ENCODE measurements around the gene ARHGEF11.

ARHGEF11 gene

GRCh38 chr1:156944848-156945247, 100.7 kb downstream of the ARHGEF11 start:
- no peaks in the 10 kb centered on the region for H4K20me1 ChIP-seq (ENCODE audit: insufficient read depth)
- TF ChIP-seq, protein P1, sequence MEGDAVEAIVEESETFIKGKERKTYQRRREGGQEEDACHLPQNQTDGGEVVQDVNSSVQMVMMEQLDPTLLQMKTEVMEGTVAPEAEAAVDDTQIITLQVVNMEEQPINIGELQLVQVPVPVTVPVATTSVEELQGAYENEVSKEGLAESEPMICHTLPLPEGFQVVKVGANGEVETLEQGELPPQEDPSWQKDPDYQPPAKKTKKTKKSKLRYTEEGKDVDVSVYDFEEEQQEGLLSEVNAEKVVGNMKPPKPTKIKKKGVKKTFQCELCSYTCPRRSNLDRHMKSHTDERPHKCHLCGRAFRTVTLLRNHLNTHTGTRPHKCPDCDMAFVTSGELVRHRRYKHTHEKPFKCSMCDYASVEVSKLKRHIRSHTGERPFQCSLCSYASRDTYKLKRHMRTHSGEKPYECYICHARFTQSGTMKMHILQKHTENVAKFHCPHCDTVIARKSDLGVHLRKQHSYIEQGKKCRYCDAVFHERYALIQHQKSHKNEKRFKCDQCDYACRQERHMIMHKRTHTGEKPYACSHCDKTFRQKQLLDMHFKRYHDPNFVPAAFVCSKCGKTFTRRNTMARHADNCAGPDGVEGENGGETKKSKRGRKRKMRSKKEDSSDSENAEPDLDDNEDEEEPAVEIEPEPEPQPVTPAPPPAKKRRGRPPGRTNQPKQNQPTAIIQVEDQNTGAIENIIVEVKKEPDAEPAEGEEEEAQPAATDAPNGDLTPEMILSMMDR (conservative IDR thresholded peaks at IDR 0.05; ENCODE audit: low read depth, low read length): no peak
- H3K27me3 ChIP-seq (ENCODE audit: insufficient read depth, low read depth): no peaks in the 10 kb centered on the region
- no peak overlapping the region for H3K27ac ChIP-seq
- no peaks in the 10 kb centered on the region for H3K36me3 ChIP-seq (ENCODE audit: insufficient read depth)
- no peak overlapping the region for H2AFZ ChIP-seq (ENCODE audit: low read depth)
- no peak overlapping the region for H3K9ac ChIP-seq
- no peaks in the 10 kb centered on the region for H3K4me1 ChIP-seq (ENCODE audit: low read depth, poor library complexity, severe bottlenecking)
- H3K4me2 ChIP-seq: no peak overlapping the region
- H3K4me3 ChIP-seq (IDR thresholded peaks at IDR 0.05; ENCODE audit: insufficient read depth, low read depth, low read length): no peak overlapping the region
- H3K79me2 ChIP-seq (ENCODE audit: insufficient read depth, low read depth): no peaks in the 10 kb centered on the region

DNA sequence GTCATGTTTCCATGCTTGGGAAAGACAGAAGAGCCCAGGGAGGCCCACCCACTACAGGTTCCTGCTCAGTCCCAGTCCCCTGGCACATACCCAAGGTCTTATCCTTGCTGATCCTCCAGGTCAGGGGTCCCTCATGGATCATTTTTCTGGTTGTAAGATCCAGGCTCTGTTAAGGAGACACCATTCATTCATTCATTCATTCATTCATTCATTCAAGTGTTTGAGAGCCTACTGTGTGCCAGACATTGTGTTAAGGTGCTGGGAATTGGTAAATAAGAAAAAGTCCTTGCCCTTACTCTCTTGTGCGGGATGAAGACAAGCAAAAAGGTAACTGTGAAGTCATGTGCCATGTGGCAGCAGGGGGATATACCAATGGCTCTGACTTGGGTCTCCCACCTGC, 101.3 kb downstream of the ARHGEF11 start:
- H4K20me1 ChIP-seq (ENCODE audit: insufficient read depth): no peaks in the 10 kb centered on the region
- no peaks in the 10 kb centered on the region for H3K79me2 ChIP-seq (ENCODE audit: insufficient read depth, low read depth)
- no peak overlapping the region for H3K9ac ChIP-seq
- H3K36me3 ChIP-seq (ENCODE audit: insufficient read depth): no peaks in the 10 kb centered on the region
- no peak overlapping the region for H3K4me2 ChIP-seq
- no peak overlapping the region for H2AFZ ChIP-seq (ENCODE audit: low read depth)
- no peak overlapping the region for H3K4me3 ChIP-seq (IDR thresholded peaks at IDR 0.05; ENCODE audit: insufficient read depth, low read depth, low read length)
- H3K27me3 ChIP-seq (ENCODE audit: insufficient read depth, low read depth): no peaks in the 10 kb centered on the region
- no peaks in the 10 kb centered on the region for H3K4me1 ChIP-seq (ENCODE audit: low read depth, poor library complexity, severe bottlenecking)
- TF ChIP-seq, protein P1 (conservative IDR thresholded peaks at IDR 0.05; ENCODE audit: low read depth, low read length): no peak
- H3K27ac ChIP-seq: no peak overlapping the region

DNA sequence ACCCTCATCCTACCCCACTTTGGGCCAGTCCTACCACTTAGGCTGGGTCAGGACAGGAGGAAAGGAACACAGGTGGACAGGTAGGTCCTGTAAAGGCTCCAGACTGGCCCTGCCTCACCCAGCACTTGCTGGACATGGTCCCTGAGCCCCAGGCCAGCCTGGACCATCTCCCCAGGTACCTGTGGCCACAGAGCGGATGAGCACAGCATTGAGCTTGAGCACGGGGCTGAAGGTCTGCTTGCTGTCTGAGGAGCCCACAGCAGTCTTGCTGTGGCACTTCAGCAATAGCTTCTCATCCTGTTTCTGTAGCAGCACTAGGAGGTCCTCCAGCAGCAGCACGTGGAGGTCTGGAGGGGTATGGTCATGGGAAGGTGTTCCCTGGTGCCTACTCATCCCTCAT, 101.8 kb downstream of the ARHGEF11 start:
- Histone ChIP-seq H3K4me3 (IDR thresholded peaks at IDR 0.05; ENCODE audit: insufficient read depth, low read depth, low read length) (no peak overlapping the region), H3K9ac (no peak overlapping the region), H2AFZ (ENCODE audit: low read depth) (no peak overlapping the region), H3K27me3 (ENCODE audit: insufficient read depth, low read depth) (no peaks in the 10 kb centered on the region), H3K79me2 (ENCODE audit: insufficient read depth, low read depth) (no peaks in the 10 kb centered on the region), H4K20me1 (ENCODE audit: insufficient read depth) (no peaks in the 10 kb centered on the region), H3K36me3 (ENCODE audit: insufficient read depth) (no peaks in the 10 kb centered on the region), H3K4me1 (ENCODE audit: low read depth, poor library complexity, severe bottlenecking) (no peaks in the 10 kb centered on the region), H3K27ac (no peak overlapping the region), H3K4me2 (no peak overlapping the region)
- TF ChIP-seq, protein P1 (conservative IDR thresholded peaks at IDR 0.05; ENCODE audit: low read depth, low read length): no peak

GRCh38 chr1:156942576-156942975, 103.0 kb downstream of the ARHGEF11 start:
- Histone ChIP-seq H4K20me1 (ENCODE audit: insufficient read depth) (no peaks in the 10 kb centered on the region), H3K4me2 (no peak overlapping the region), H3K4me3 (IDR thresholded peaks at IDR 0.05; ENCODE audit: insufficient read depth, low read depth, low read length) (no peak overlapping the region), H3K79me2 (ENCODE audit: insufficient read depth, low read depth) (no peaks in the 10 kb centered on the region), H3K4me1 (ENCODE audit: low read depth, poor library complexity, severe bottlenecking) (no peaks in the 10 kb centered on the region), H2AFZ (ENCODE audit: low read depth) (no peak overlapping the region), H3K9ac (no peak overlapping the region), H3K27me3 (ENCODE audit: insufficient read depth, low read depth) (no peaks in the 10 kb centered on the region), H3K27ac (no peak overlapping the region), H3K36me3 (ENCODE audit: insufficient read depth) (no peaks in the 10 kb centered on the region)
- TF ChIP-seq, protein P1 (conservative IDR thresholded peaks at IDR 0.05; ENCODE audit: low read depth, low read length): no peak
